ENCODE results near the gene HP1BP3. TPM values are rescaled to one million over a fixed set of nuclear protein-coding genes. Genes with fewer than 3 reads are reported as not detected.

HP1BP3 gene
- total RNA-seq, 4 donors from 2014 or later, result 221 to 322 (median 237) TPM

GRCh38 chr1:20717452-20718342, 69.4 kb downstream of the HP1BP3 start, which contains the start of gene KIF17:
Gene KIF17, minus strand, starts transcription at chr1:20718007. Its CDS starts 301 bp downstream, at chr1:20717706.
- WGBS, 2 donors (ENCODE audit: low coverage in 1 of 2), result no CpG with 5 or more reads among the region's 112 CpGs
- H3K27me3 ChIP-seq, result peaks cover 37% of the 10 kb centered on the region
- ATAC-seq, result peak; percentile 93
- peak within 1 kb of the TSS; percentile 24 to 58 for H3K4me3 ChIP-seq
- peak within 1 kb of the TSS in 1 of 4 donors; percentile 17 for H3K27ac ChIP-seq
- H3K4me1 ChIP-seq, result peaks cover 0 to 13% (median 6%) of the 10 kb centered on the region in 3 donors
- no peaks in the 10 kb centered on the region for H3K9me3 ChIP-seq
- TF ChIP-seq EP300 (IDR thresholded peaks at IDR 0.05), result no peak
- no peaks in the 10 kb centered on the region for H3K36me3 ChIP-seq

GRCh38 chr1:20716232-20716631, 70.9 kb downstream of the HP1BP3 start:
- TF ChIP-seq EP300 (IDR thresholded peaks at IDR 0.05) (no peak), POLR2A (IDR thresholded peaks at IDR 0.05) (no peak), CTCF (IDR thresholded peaks at IDR 0.05) (no peak), POLR2AphosphoS5 (IDR thresholded peaks at IDR 0.05) (no peak)
- peaks cover 0 to 13% (median 6%) of the 10 kb centered on the region in 3 donors for H3K4me1 ChIP-seq
- peaks cover 47% of the 10 kb centered on the region for H3K27me3 ChIP-seq
- H3K36me3 ChIP-seq, result no peaks in the 10 kb centered on the region
- H3K4me3 ChIP-seq, result no peak overlapping the region
- no peak for ATAC-seq
- WGBS, 2 donors (ENCODE audit: low coverage in 1 of 2), result 60 to 80% methylated on average over 1 to 13 of the region's 13 CpGs
- no peak overlapping the region for H3K27ac ChIP-seq
- no peaks in the 10 kb centered on the region for H3K9me3 ChIP-seq

GRCh38 chr1:20715406-20715805, 71.7 kb downstream of the HP1BP3 start:
- no peaks in the 10 kb centered on the region for H3K9me3 ChIP-seq
- H3K4me1 ChIP-seq, result peaks cover 0 to 13% (median 6%) of the 10 kb centered on the region in 3 donors
- no peak overlapping the region for H3K4me3 ChIP-seq
- ATAC-seq, result no peak
- no peak overlapping the region for H3K27ac ChIP-seq
- TF ChIP-seq EP300 (IDR thresholded peaks at IDR 0.05) (no peak), POLR2AphosphoS5 (IDR thresholded peaks at IDR 0.05) (no peak), CTCF (IDR thresholded peaks at IDR 0.05) (no peak), POLR2A (IDR thresholded peaks at IDR 0.05) (no peak)
- H3K27me3 ChIP-seq, result peaks cover 52% of the 10 kb centered on the region
- H3K36me3 ChIP-seq, result no peaks in the 10 kb centered on the region
- WGBS, 2 donors (ENCODE audit: low coverage in 1 of 2), result 100% methylated on average over 1 of the region's 15 CpGs; no CpG with 5 or more reads in 1 of the 2 donors

GRCh38 chr1:20713440-20713839, 73.7 kb downstream of the HP1BP3 start:
- Histone ChIP-seq H3K27ac (no peak overlapping the region), H3K27me3 (peaks cover 60% of the 10 kb centered on the region), H3K4me1 (peaks cover 0 to 13% (median 6%) of the 10 kb centered on the region in 3 donors), H3K36me3 (no peaks in the 10 kb centered on the region), H3K4me3 (no peak overlapping the region), H3K9me3 (no peaks in the 10 kb centered on the region)
- no peak for TF ChIP-seq EP300 (IDR thresholded peaks at IDR 0.05)
- TF ChIP-seq POLR2A (IDR thresholded peaks at IDR 0.05), result no peak
- no peak for TF ChIP-seq CTCF (IDR thresholded peaks at IDR 0.05)
- TF ChIP-seq POLR2AphosphoS5 (IDR thresholded peaks at IDR 0.05), result no peak
- no peak for ATAC-seq
- WGBS, 2 donors (ENCODE audit: low coverage in 1 of 2), result 100% methylated on average over 2 of the region's 6 CpGs; no CpG with 5 or more reads in 1 of the 2 donors

- 75 to 84% methylated on average over 5 to 6 of the region's 6 CpGs for WGBS, 2 donors (ENCODE audit: low coverage in 1 of 2)
These were observed 74.9 kb downstream of the HP1BP3 start for GRCh38 chr1:20712215-20712577.

More at GRCh38 chr1:20712215-20712577, 74.9 kb downstream of the HP1BP3 start:
- H3K9me3 ChIP-seq, result no peaks in the 10 kb centered on the region
- H3K4me3 ChIP-seq, result no peak overlapping the region
- TF ChIP-seq CTCF (IDR thresholded peaks at IDR 0.05), result no peak
- TF ChIP-seq EP300 (IDR thresholded peaks at IDR 0.05), result no peak
- no peak for TF ChIP-seq POLR2A (IDR thresholded peaks at IDR 0.05)
- TF ChIP-seq POLR2AphosphoS5 (IDR thresholded peaks at IDR 0.05), result no peak
- H3K27ac ChIP-seq, result no peak overlapping the region
- peaks cover 60% of the 10 kb centered on the region for H3K27me3 ChIP-seq
- H3K4me1 ChIP-seq, result peaks cover 0 to 3% (median 3%) of the 10 kb centered on the region in 3 donors
- no peaks in the 10 kb centered on the region for H3K36me3 ChIP-seq
- ATAC-seq, result no peak

Measured in gastroesophageal sphincter (tissue), 4 donors.